Caco-2 (cell line): ENCODE measurements around the gene PRR11. TPM values are rescaled to one million over a fixed set of nuclear protein-coding genes. Genes with fewer than 3 reads are reported as not detected.
A peak's percentile ranks its signal among the peaks of the same experiment; 100 is the strongest.

Source experiments
- BruUV-seq: library from RNA; stranded (reverse); fragments of 400-500 nt; replicated peaks from 2 replicates; lab custom pipeline; 2021; lab: Mats Ljungman, UMichigan
- CTCF ChIA-PET: fragments of 300-600 bp; sonication (Branson Sonifier 250); formaldehyde crosslinking; loops from one replicate; lab custom pipeline; 2022; ENCODE audit warnings: antibody characterized with exemption; lab: Charles Lee
- POLR2A ChIA-PET: fragments of 300-600 bp; sonication (Branson Sonifier 250); formaldehyde crosslinking; loops from one replicate; lab custom pipeline; 2022; ENCODE audit warnings: antibody characterized with exemption; lab: Charles Lee
- DNase-seq, 2 experiments: peaks; one replicate each; pipeline versions ENCODE4 v3.0.0 to v3.0.0-alpha.2; 2020 to 2022
- H3K27me3 ChIP-seq: replicated peaks from 2 replicates; pipeline ENCODE4 v1.6.0; 2011; ENCODE audit warnings: low read length; ENCODE audit not compliant: control insufficient read depth, insufficient read depth
- H3K36me3 ChIP-seq: 2 replicates; pipeline ENCODE4 v1.5.1; 2011; ENCODE audit warnings: low read length; ENCODE audit not compliant: control insufficient read depth, insufficient read depth
- H3K4me1 ChIP-seq: fragments of 250-450 bp; sonication (Bioruptor Pico); 2 replicates; pipeline ENCODE4 v1.5.1; 2020; ENCODE audit warnings: mild to moderate bottlenecking
- H3K4me3 ChIP-seq: 2 replicates; pipeline ENCODE4 v1.5.1; 2011; ENCODE audit warnings: low read depth, mild to moderate bottlenecking, control low read depth, low read length
- H3K9me3 ChIP-seq: fragments of 250-450 bp; sonication (Bioruptor Pico); 2 replicates; pipeline ENCODE4 v1.5.1; 2020; ENCODE audit warnings: mild to moderate bottlenecking, moderate library complexity
- H3K27ac Mint-ChIP-seq: one replicate; pipeline ENCODE4 v1.8.0; 2022; ENCODE audit warnings: mixed read lengths; ENCODE audit not compliant: unreplicated experiment
- H3K27me3 Mint-ChIP-seq: one replicate; pipeline ENCODE4 v1.8.0; 2022; ENCODE audit warnings: mixed read lengths; ENCODE audit not compliant: insufficient read depth, unreplicated experiment
- H3K36me3 Mint-ChIP-seq: one replicate; pipeline ENCODE4 v1.8.0; 2022; ENCODE audit warnings: mild to moderate bottlenecking, mixed read lengths; ENCODE audit not compliant: insufficient read depth, unreplicated experiment
- H3K4me1 Mint-ChIP-seq: one replicate; pipeline ENCODE4 v1.8.0; 2022; ENCODE audit warnings: low read depth, mixed read lengths; ENCODE audit not compliant: unreplicated experiment
- H3K4me3 Mint-ChIP-seq: one replicate; pipeline ENCODE4 v1.8.0; 2022; ENCODE audit warnings: mild to moderate bottlenecking, moderate library complexity, mixed read lengths; ENCODE audit not compliant: unreplicated experiment
- H3K9me3 Mint-ChIP-seq: one replicate; pipeline ENCODE4 v1.8.0; 2022; ENCODE audit warnings: mixed read lengths; ENCODE audit not compliant: unreplicated experiment
- CTCF ChIP-seq, 2 experiments: fragments of 200-600 bp in 1 of 2; IDR thresholded peaks; 1 replicate in 1 of 2; 2 replicates in 1 of 2; pipeline versions ENCODE4 v1.5.1 to v1.8.0; 2011 to 2022; ENCODE audit warnings: antibody characterized with exemption in 1 of 2, control low read depth in 1 of 2, inconsistent platforms in 1 of 2, low read depth in 1 of 2, low read length in 1 of 2, mild to moderate bottlenecking in 1 of 2, moderate library complexity in 1 of 2; ENCODE audit not compliant: insufficient read depth in 1 of 2, severe bottlenecking in 1 of 2, unreplicated experiment in 1 of 2
- intact Hi-C: fragments of 100-400 bp; cut with micrococcal nuclease; formaldehyde crosslinking; loops from one replicate; pipeline ENCODE4 v1.10.0; 2022; ENCODE audit not compliant: unreplicated experiment
- total RNA-seq: library from RNA; stranded (reverse); gene quantifications from 2 replicates; pipeline ENCODE4 v1.2.3, GENCODE V29; 2022

Gene PRR11
- total RNA-seq, 1 experiment from 2014 or later, result 89.9 TPM

- CTCF ChIA-PET, result no interaction called here
- no peaks in the 10 kb centered on the region for H3K27me3 ChIP-seq
- POLR2A ChIA-PET, result no interaction called here
- H3K36me3 ChIP-seq, result no peaks in the 10 kb centered on the region; the same call in none of the 2 replicates
- H3K4me3 ChIP-seq, result no peak overlapping the region
- no peaks in the 10 kb centered on the region for H3K9me3 ChIP-seq
- intact Hi-C loops, result no loop called here
- BruUV-seq, result no TSS peak
- Mint-ChIP-seq H3K4me3 (no peak overlapping the region), H3K36me3 (peaks cover 60% of the 10 kb centered on the region), H3K9me3 (no peaks in the 10 kb centered on the region), H3K27ac (peak overlapping the region; percentile 24), H3K4me1 (no peaks in the 10 kb centered on the region), H3K27me3 (no peaks in the 10 kb centered on the region)
- no peaks in the 10 kb centered on the region for H3K4me1 ChIP-seq
- no peak for TF ChIP-seq CTCF (IDR thresholded peaks at IDR 0.05; ENCODE audit: insufficient read depth in 1 of 2, low read depth in 1 of 2, low read length in 1 of 2, severe bottlenecking in 1 of 2, unreplicated experiment in 1 of 2)
- DNase-seq, result no peak
Measured at GRCh38 chr17:59199398-59199797, 43.9 kb downstream of the PRR11 start.

GRCh38 chr17:59202320-59202719 is 46.8 kb downstream of the PRR11 start:
- H3K27me3 ChIP-seq, result no peaks in the 10 kb centered on the region

GRCh38 chr17:59219370-59219769 is 63.8 kb downstream of the PRR11 start:
- DNase-seq, result no peak
- CTCF ChIA-PET, result interaction anchor here (0.8 kb wide), 1 partner anchor 212 kb away, joined by 3 read pairs; no protein-coding TSS in a partner anchor
- BruUV-seq, result no TSS peak
- TF ChIP-seq CTCF (IDR thresholded peaks at IDR 0.05; ENCODE audit: insufficient read depth in 1 of 2, low read depth in 1 of 2, low read length in 1 of 2, severe bottlenecking in 1 of 2, unreplicated experiment in 1 of 2), result no peak
- peak overlapping the region; percentile 95 for H3K4me3 Mint-ChIP-seq
- H3K4me1 ChIP-seq, result no peaks in the 10 kb centered on the region
- POLR2A ChIA-PET, result interaction anchor here (0.9 kb wide), 1 partner anchor 9 kb away, joined by 5 read pairs; the partner anchor contains the start of gene SMG8
- no peak overlapping the region; the same call in 1 of the 2 replicates for H3K4me3 ChIP-seq
- no peaks in the 10 kb centered on the region for H3K36me3 ChIP-seq
- H3K9me3 ChIP-seq, result no peaks in the 10 kb centered on the region
- H3K27me3 Mint-ChIP-seq, result no peaks in the 10 kb centered on the region
- H3K27me3 ChIP-seq, result no peaks in the 10 kb centered on the region
- H3K9me3 Mint-ChIP-seq, result no peaks in the 10 kb centered on the region
- peaks cover 13% of the 10 kb centered on the region for H3K36me3 Mint-ChIP-seq
- intact Hi-C loops, result no loop called here
- H3K4me1 Mint-ChIP-seq, result no peaks in the 10 kb centered on the region
- H3K27ac Mint-ChIP-seq, result peak overlapping the region; percentile 88

More at GRCh38 chr17:59202320-59202719, 46.8 kb downstream of the PRR11 start:
- H3K4me3 Mint-ChIP-seq, result no peak overlapping the region
- no peak overlapping the region for H3K4me3 ChIP-seq
- CTCF ChIA-PET, result no interaction called here
- POLR2A ChIA-PET, result interaction anchor here (0.6 kb wide), 1 partner anchor 18 kb away, joined by 3 read pairs; no protein-coding TSS in a partner anchor
- no peak for DNase-seq
- no peaks in the 10 kb centered on the region for H3K4me1 ChIP-seq
- no peaks in the 10 kb centered on the region; the same call in none of the 2 replicates for H3K36me3 ChIP-seq
- intact Hi-C loops, result no loop called here
- no peaks in the 10 kb centered on the region for H3K4me1 Mint-ChIP-seq
- no peaks in the 10 kb centered on the region for H3K9me3 ChIP-seq
- TF ChIP-seq CTCF (IDR thresholded peaks at IDR 0.05; ENCODE audit: insufficient read depth in 1 of 2, low read depth in 1 of 2, low read length in 1 of 2, severe bottlenecking in 1 of 2, unreplicated experiment in 1 of 2), result no peak
- peaks cover 44% of the 10 kb centered on the region for H3K36me3 Mint-ChIP-seq
- no peak overlapping the region for H3K27ac Mint-ChIP-seq
- BruUV-seq, result no TSS peak
- H3K27me3 Mint-ChIP-seq, result no peaks in the 10 kb centered on the region
- no peaks in the 10 kb centered on the region for H3K9me3 Mint-ChIP-seq
